SHP77 treated with DMSO at 0.1 percent for 48 hours (cell line): ENCODE results near the gene TNFSF10.
"Not testable (repeated sequence)": the region's sequence is repeated elsewhere in the genome, so short reads cannot be mapped to it uniquely, and the experiment has no call there.

Experiments used
- DNase-seq: peaks from one replicate; lab custom pipeline; 2025; lab: John Stamatoyannopoulos, UW

Gene TNFSF10

GRCh38 chr3:172543884-172544283, 20.7 kb upstream of the TNFSF10 start:
- no peak for DNase-seq

GRCh38 chr3:172543419-172543818, 20.2 kb upstream of the TNFSF10 start:
- DNase-seq: no peak

- DNase-seq: no peak
Observed at GRCh38 chr3:172542999-172543398, 19.8 kb upstream of the TNFSF10 start.

GRCh38 chr3:172541945-172542488, 18.8 kb upstream of the TNFSF10 start:
- no peak for DNase-seq

- DNase-seq: no peak
Observed at GRCh38 chr3:172540049-172540448, 16.8 kb upstream of the TNFSF10 start.

GRCh38 chr3:172539273-172539672, 16.0 kb upstream of the TNFSF10 start:
- DNase-seq: no peak

- DNase-seq: no peak
Observed at GRCh38 chr3:172538368-172539151, 15.3 kb upstream of the TNFSF10 start.

- no peak for DNase-seq
Observed at GRCh38 chr3:172537507-172538158, 14.4 kb upstream of the TNFSF10 start.

GRCh38 chr3:172536993-172537419, 13.8 kb upstream of the TNFSF10 start:
- DNase-seq: no peak

- DNase-seq: no peak
Observed at GRCh38 chr3:172536505-172536904, 13.3 kb upstream of the TNFSF10 start.

- no peak for DNase-seq
Observed at GRCh38 chr3:172530566-172530965, 7.3 kb upstream of the TNFSF10 start.

GRCh38 chr3:172530101-172530561, 6.9 kb upstream of the TNFSF10 start:
- DNase-seq: no peak

- no peak for DNase-seq
Observed at GRCh38 chr3:172528677-172529076, 5.4 kb upstream of the TNFSF10 start.

GRCh38 chr3:172527306-172527705, 4.1 kb upstream of the TNFSF10 start:
- DNase-seq: no peak

GRCh38 chr3:172525116-172525613, 1.9 kb upstream of the TNFSF10 start:
- DNase-seq: no peak

- DNase-seq: no peak
Observed at GRCh38 chr3:172524611-172525010, 1.4 kb upstream of the TNFSF10 start.

GRCh38 chr3:172521837-172522726, 1.1 kb downstream of the TNFSF10 start:
- not testable (repeated sequence) for DNase-seq

GRCh38 chr3:172520301-172520831, 2.9 kb downstream of the TNFSF10 start:
- no peak for DNase-seq

GRCh38 chr3:172519740-172520139, 3.5 kb downstream of the TNFSF10 start:
- no peak for DNase-seq

GRCh38 chr3:172518929-172519640, 4.1 kb downstream of the TNFSF10 start:
- no peak for DNase-seq
